ENCODE results near the gene ITGA2.

DNA sequence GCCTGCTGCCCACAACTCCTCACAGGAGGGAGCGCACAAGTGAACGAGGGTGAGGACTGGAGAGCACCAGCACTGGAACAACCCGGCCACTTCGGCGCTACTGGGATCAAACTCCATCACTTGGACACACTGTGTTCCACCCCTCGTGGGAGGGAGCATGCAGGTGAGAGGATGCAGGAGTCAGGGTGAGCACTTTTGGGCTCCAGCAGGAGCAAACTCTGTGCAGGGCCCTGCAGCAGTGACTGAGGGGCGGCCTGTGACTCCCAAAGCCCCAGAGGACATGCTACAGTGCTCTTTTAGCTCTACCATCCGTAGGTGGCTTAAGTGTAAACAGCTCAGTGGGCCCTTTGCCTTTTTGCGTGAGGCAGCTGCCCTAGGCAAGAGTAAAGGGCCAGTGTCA lies 124.8 kb downstream of the ITGA2 start:
- TF ChIP-seq POLR2A (IDR thresholded peaks at IDR 0.05): no peak
- TF ChIP-seq, protein P1, sequence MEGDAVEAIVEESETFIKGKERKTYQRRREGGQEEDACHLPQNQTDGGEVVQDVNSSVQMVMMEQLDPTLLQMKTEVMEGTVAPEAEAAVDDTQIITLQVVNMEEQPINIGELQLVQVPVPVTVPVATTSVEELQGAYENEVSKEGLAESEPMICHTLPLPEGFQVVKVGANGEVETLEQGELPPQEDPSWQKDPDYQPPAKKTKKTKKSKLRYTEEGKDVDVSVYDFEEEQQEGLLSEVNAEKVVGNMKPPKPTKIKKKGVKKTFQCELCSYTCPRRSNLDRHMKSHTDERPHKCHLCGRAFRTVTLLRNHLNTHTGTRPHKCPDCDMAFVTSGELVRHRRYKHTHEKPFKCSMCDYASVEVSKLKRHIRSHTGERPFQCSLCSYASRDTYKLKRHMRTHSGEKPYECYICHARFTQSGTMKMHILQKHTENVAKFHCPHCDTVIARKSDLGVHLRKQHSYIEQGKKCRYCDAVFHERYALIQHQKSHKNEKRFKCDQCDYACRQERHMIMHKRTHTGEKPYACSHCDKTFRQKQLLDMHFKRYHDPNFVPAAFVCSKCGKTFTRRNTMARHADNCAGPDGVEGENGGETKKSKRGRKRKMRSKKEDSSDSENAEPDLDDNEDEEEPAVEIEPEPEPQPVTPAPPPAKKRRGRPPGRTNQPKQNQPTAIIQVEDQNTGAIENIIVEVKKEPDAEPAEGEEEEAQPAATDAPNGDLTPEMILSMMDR (IDR thresholded peaks at IDR 0.05): no peak
- TF ChIP-seq POLR2AphosphoS5 (IDR thresholded peaks at IDR 0.05; ENCODE audit: insufficient read depth in 1 of 2, low read depth in 1 of 2): no peak
